Measurements from ENCODE around the gene LINGO1. TPM values are rescaled to one million over a fixed set of nuclear protein-coding genes. Genes with fewer than 3 reads are reported as not detected.

LINGO1 gene
- total and polyA plus RNA-seq, 2 donors (not counting 3 experiments of a cell fraction or from before 2014, with no cell fraction given), result 0.15 to 0.33 TPM

GRCh38 chr15:77576538-77576937 is 56.2 kb downstream of the LINGO1 start:
- CTCF ChIA-PET, result no interaction called here
- DNase-seq (ENCODE audit: low read depth, low spot score) (no peak), FAIRE-seq (no peak)
- TF ChIP-seq POLR2AphosphoS5 (IDR thresholded peaks at IDR 0.05; ENCODE audit: insufficient read depth, low read depth, low read length) (no peak), FOS (IDR thresholded peaks at IDR 0.05; ENCODE audit: borderline replicate concordance, insufficient read depth, low read length) (no peak), JUN (IDR thresholded peaks at IDR 0.05; ENCODE audit: borderline replicate concordance, insufficient read depth, insufficient read length, low read depth) (no peak), MAX (IDR thresholded peaks at IDR 0.05; ENCODE audit: insufficient read depth, insufficient read length) (no peak), MYC (IDR thresholded peaks at IDR 0.05; ENCODE audit: low read depth, low read length) (no peak), CTCF (IDR thresholded peaks at IDR 0.05; ENCODE audit: extremely low read depth in 1 of 2, insufficient read depth in 1 of 2, low read depth in 1 of 2, low read length in 2 of 2) (no peak), POLR2A (IDR thresholded peaks at IDR 0.05; ENCODE audit: low read depth, low read length) (no peak), GATA2 (IDR thresholded peaks at IDR 0.05; ENCODE audit: insufficient read depth, insufficient read length, low read depth, low read length) (no peak), EZH2 (IDR thresholded peaks at IDR 0.05; ENCODE audit: borderline replicate concordance, low read depth, low read length, severe bottlenecking) (no peak)
- dilution Hi-C loops (cut with MboI; ENCODE audit: extremely low pct_ligation_motif_present, low sequenced_read_pairs) (no loop called here), intact Hi-C loops (cut with micrococcal nuclease) (no loop called here)
- Histone ChIP-seq H3K9ac (replicated peaks; ENCODE audit: extremely low read depth, insufficient read depth, low read length) (no peak overlapping the region), H3K4me2 (ENCODE audit: insufficient read depth, low read length) (no peak overlapping the region), H3K27ac (ENCODE audit: insufficient read depth, low read depth, low read length) (no peak overlapping the region), H3K9me3 (replicated peaks; ENCODE audit: control insufficient read depth, insufficient read depth, low read length) (no peaks in the 10 kb centered on the region), H3K9me1 (replicated peaks; ENCODE audit: control insufficient read depth, extremely low read depth, insufficient read depth, low read length) (no peaks in the 10 kb centered on the region), H2AFZ (ENCODE audit: low read depth, low read length) (no peak overlapping the region), H4K20me1 (replicated peaks; ENCODE audit: control insufficient read depth, extremely low read depth, insufficient read depth, low read length) (no peaks in the 10 kb centered on the region), H3K36me3 (ENCODE audit: control insufficient read depth in 2 of 2, extremely low read depth in 1 of 2, insufficient read depth in 2 of 2, low read length in 2 of 2) (no peaks in the 10 kb centered on the region), H3K27me3 (ENCODE audit: control insufficient read depth in 2 of 2, insufficient read depth in 2 of 2, low read length in 2 of 2) (no peaks in the 10 kb centered on the region), H3K4me1 (ENCODE audit: control insufficient read depth, extremely low read depth, insufficient read depth, low read length) (no peaks in the 10 kb centered on the region), H3K4me3 (replicated peaks in 1 of 3; ENCODE audit: insufficient read depth in 1 of 3, low read depth in 1 of 3, low read length in 3 of 3) (no peak overlapping the region), H3K79me2 (ENCODE audit: control insufficient read depth, insufficient read depth, low read length) (no peaks in the 10 kb centered on the region)
- POLR2A ChIA-PET, result no interaction called here
- BruUV-seq (replicated peaks), result no TSS peak

All from endothelial cell of umbilical vein (primary cell).